K562 (cell line): ENCODE measurements around the gene RXRA. TPM values are rescaled to one million over a fixed set of nuclear protein-coding genes. Genes with fewer than 3 reads are reported as not detected.

Source experiments
- ATAC-seq: fragments of 200-7000 bp; cut with Tn5 transposase; 3 replicates; pipeline ENCODE4 v1.9.1; 2020; ENCODE audit warnings: moderate library complexity
- BruUV-seq: library from RNA; stranded (reverse); fragments of 400-500 nt; replicated peaks from 2 replicates; lab custom pipeline; 2021; lab: Mats Ljungman, UMichigan
- CTCF ChIA-PET: fragments of 300-600 bp; formaldehyde crosslinking; extraction: SDS; loops from one replicate; lab custom pipeline; 2021; ENCODE audit warnings: low intra/inter-chr PET ratio; lab: Yijun Ruan, JAX
- POLR2A ChIA-PET: fragments of 300-600, 350-650 bp; sonication (Branson Sonifier 250); formaldehyde crosslinking; extraction: SDS; loops from one replicate; lab custom pipeline; 2021; ENCODE audit warnings: antibody characterized with exemption, inconsistent platforms; lab: Yijun Ruan, JAX
- DNase-seq, 4 experiments: peaks; one replicate each; pipeline versions ENCODE4 v3.0.0 to v3.0.0-alpha.2; 2011 to 2018; ENCODE audit warnings: low spot score in 3 of 4, mixed read lengths in 3 of 4; ENCODE audit errors: extremely low read depth in 1 of 4
- FAIRE-seq: peaks from 2 replicates; lab custom pipeline; 2011; peaks lifted over from hg19 to GRCh38; lab: Jason Lieb, UNC
- H2AFZ ChIP-seq: 2 replicates; pipeline ENCODE4 v1.6.0; 2011; ENCODE audit warnings: low read depth, low read length, control low read depth, inconsistent platforms
- H3K27ac ChIP-seq: fragments of 200-600 bp; 3 replicates; pipeline ENCODE4 v1.8.0; 2011; ENCODE audit warnings: low read depth, mild to moderate bottlenecking, control low read depth, inconsistent platforms, low read length, moderate library complexity, mixed read lengths; ENCODE audit errors: extremely low read depth
- H3K27me3 ChIP-seq, 2 experiments: fragments of 300-600 bp in 1 of 2; 2 replicates in 1 of 2; 3 replicates in 1 of 2; pipeline versions ENCODE4 v1.6.0 to v1.8.0; 2011; ENCODE audit warnings: inconsistent platforms in 2 of 2, low read length in 2 of 2, mild to moderate bottlenecking in 1 of 2, mixed read lengths in 1 of 2, moderate library complexity in 1 of 2; ENCODE audit not compliant: control insufficient read depth in 2 of 2, insufficient read depth in 2 of 2
- H3K36me3 ChIP-seq: fragments of 300-600 bp; 3 replicates; pipeline ENCODE4 v1.8.0; 2011; ENCODE audit warnings: mild to moderate bottlenecking, low read length, inconsistent platforms; ENCODE audit not compliant: control insufficient read depth, insufficient read depth
- H3K4me1 ChIP-seq, 2 experiments: fragments of 200-600 bp in 1 of 2; replicated peaks in 1 of 2; 2 replicates in 1 of 2; 3 replicates in 1 of 2; pipeline versions ENCODE4 v1.5.1 to v1.8.0; 2011; ENCODE audit warnings: inconsistent platforms in 2 of 2, low read length in 2 of 2, mild to moderate bottlenecking in 1 of 2, mixed read lengths in 1 of 2, moderate library complexity in 1 of 2; ENCODE audit not compliant: control insufficient read depth in 2 of 2, insufficient read depth in 2 of 2
- H3K4me2 ChIP-seq: 2 replicates; pipeline ENCODE4 v1.6.1; 2011; ENCODE audit warnings: low read length, control low read depth, inconsistent platforms, mixed read lengths; ENCODE audit not compliant: insufficient read depth
- H3K4me3 ChIP-seq: fragments of 200-600 bp; sonication (generic), shearing (Covaris generic); 2 replicates; pipeline ENCODE4 v1.5.1; 2016; ENCODE audit warnings: control low read depth, inconsistent platforms
- H3K79me2 ChIP-seq: fragments of 200-600 bp; 3 replicates; pipeline ENCODE4 v1.8.0; 2011; ENCODE audit warnings: low read length, inconsistent platforms; ENCODE audit not compliant: control insufficient read depth, insufficient read depth
- H3K9ac ChIP-seq, 2 experiments: 2 replicates each; pipeline versions ENCODE4 v1.6.0 to v1.6.1; 2011; ENCODE audit warnings: low read depth in 2 of 2, low read length in 2 of 2, control low read depth in 1 of 2, inconsistent platforms in 1 of 2, mild to moderate bottlenecking in 1 of 2, mixed read lengths in 1 of 2; ENCODE audit not compliant: insufficient read depth in 1 of 2
- H3K9me1 ChIP-seq: one replicate; pipeline ENCODE4 v1.6.0; 2011; ENCODE audit warnings: inconsistent platforms, mild to moderate bottlenecking, low read length, moderate library complexity; ENCODE audit not compliant: control insufficient read depth, insufficient read depth
- H3K9me3 ChIP-seq: replicated peaks from 2 replicates; pipeline ENCODE4 v1.5.1; 2011; ENCODE audit warnings: low read depth, low read length, inconsistent platforms; ENCODE audit not compliant: control insufficient read depth, insufficient read depth
- H4K20me1 ChIP-seq: replicated peaks from 2 replicates; pipeline ENCODE4 v1.6.1; 2011; ENCODE audit warnings: low read length, inconsistent platforms, mixed read lengths; ENCODE audit not compliant: control insufficient read depth, insufficient read depth
- BCOR ChIP-seq: fragments of 450-650 bp; IDR thresholded peaks from 2 replicates; pipeline ENCODE4 v1.6.1; 2016
- BMI1 ChIP-seq: fragments of 150-350 bp; IDR thresholded peaks from 2 replicates; pipeline ENCODE4 v1.6.1; 2014; ENCODE audit warnings: low read length
- CBX1 ChIP-seq: sonication (generic); IDR thresholded peaks from 2 replicates; pipeline ENCODE4 v1.6.1; 2016; ENCODE audit warnings: antibody characterized with exemption, low read depth, mild to moderate bottlenecking
- CREM ChIP-seq: IDR thresholded peaks from 2 replicates; pipeline ENCODE4 v1.6.1; 2014; ENCODE audit warnings: antibody characterized with exemption, low read depth
- ETS2 ChIP-seq: IDR thresholded peaks from 2 replicates; pipeline ENCODE4 v1.6.1; 2016; ENCODE audit warnings: borderline replicate concordance, missing genetic modification characterization, mild to moderate bottlenecking, moderate library complexity, missing compliant biosample characterization; ENCODE audit not compliant: poor library complexity, severe bottlenecking
- FOXK1 ChIP-seq: sonication (generic); formaldehyde crosslinking; IDR thresholded peaks from 2 replicates; pipeline ENCODE4 v1.8.0; 2022; ENCODE audit warnings: missing genetic modification reagents, mild to moderate bottlenecking, borderline replicate concordance
- HES1 ChIP-seq: fragments of 450-650 bp; IDR thresholded peaks from 2 replicates; pipeline ENCODE4 v1.6.1; 2016; ENCODE audit warnings: low read depth, mild to moderate bottlenecking, moderate library complexity
- KDM4B ChIP-seq, 2 experiments: fragments of 450-650 bp in 1 of 2; sonication (generic) in 1 of 2; IDR thresholded peaks; 2 replicates each; pipeline ENCODE4 v1.6.1; 2016 to 2017; ENCODE audit warnings: borderline replicate concordance in 2 of 2, antibody characterized with exemption in 1 of 2, low read depth in 1 of 2, mild to moderate bottlenecking in 1 of 2
- PHF21A ChIP-seq: fragments of 450-650 bp; IDR thresholded peaks from 2 replicates; pipeline ENCODE4 v1.6.1; 2017; ENCODE audit warnings: low read depth, borderline replicate concordance
- RAD51 ChIP-seq: fragments of 450-650 bp; IDR thresholded peaks from 2 replicates; pipeline ENCODE4 v1.7.1; 2016; ENCODE audit warnings: low read depth, mild to moderate bottlenecking, borderline replicate concordance
- USF1 ChIP-seq: sonication (generic); formaldehyde crosslinking; IDR thresholded peaks from 2 replicates; pipeline ENCODE4 v1.9.0; 2022; ENCODE audit warnings: mild to moderate bottlenecking, missing genetic modification reagents
- WGBS: fragments of 100-300 bp; shearing (Covaris generic); methylation state at CpG from one replicate; pipeline ENCODE4 v1.1.6; 2016; ENCODE audit warnings: low coverage, mixed read lengths; ENCODE audit not compliant: insufficient coverage; ENCODE audit errors: missing lambda C conversion rate; 5-methylcytosine and 5-hydroxymethylcytosine counted together
- in situ Hi-C: fragments of 300-500 bp; cut with MboI; formaldehyde crosslinking; loops from 4 replicates; pipeline ENCODE4 v1.15.0; 2018; ENCODE audit warnings: inconsistent platforms, mixed read lengths
- intact Hi-C: fragments of 100-400 bp; cut with micrococcal nuclease; formaldehyde crosslinking; loops from 2 replicates; pipeline ENCODE4 v1.14.2; 2022
- polyA plus RNA-seq, 8 experiments: library from polyadenylated mRNA; depleted of rRNA in 4 of 8; stranded (reverse) in 5 of 8; unstranded in 3 of 8; fragments of >200 nt; fragmentation: Nextera tagmentation in 2 of 8; fragmentation: Illumina TruSeq in 1 of 8; extraction: Ambion mirVana in 2 of 8; extraction: Trizol in 1 of 8; gene quantifications; 2 replicates each; pipeline versions ENCODE4 v1.2.1 to v1.2.3, GENCODE V29; 2011 to 2014; ENCODE audit warnings: inconsistent platforms in 1 of 8, missing spikeins in 1 of 8
- total RNA-seq, 7 experiments: library from RNA; depleted of rRNA in 6 of 7; stranded (reverse); fragments of >200 nt in 6 of 7; fragmentation: Illumina TruSeq in 2 of 7; extraction: Trizol in 2 of 7; gene quantifications; 2 replicates each; pipeline versions ENCODE4 v1.2.1 to v1.2.3, GENCODE V29; 2011 to 2021; ENCODE audit warnings: low replicate concordance in 1 of 7
- TF ChIP-seq, protein P1 (sequence below): fragments of 450-650 bp; IDR thresholded peaks from 2 replicates; pipeline ENCODE4 v1.6.1; 2018; ENCODE audit not compliant: partially characterized antibody
- TF ChIP-seq, protein P2 (sequence below), 2 experiments: fragments of 150-350 bp in 1 of 2; IDR thresholded peaks; 2 replicates each; pipeline ENCODE4 v1.6.1; 2012 to 2016; ENCODE audit warnings: low read depth in 2 of 2, low read length in 2 of 2, mild to moderate bottlenecking in 1 of 2, moderate library complexity in 1 of 2

The RXRA gene
- total and polyA plus RNA-seq, 9 of the 15 experiments (the other 6 are each of a cell fraction or from before 2014, with no cell fraction given): 0.35 to 23.6 (median 4.6) TPM

DNA sequence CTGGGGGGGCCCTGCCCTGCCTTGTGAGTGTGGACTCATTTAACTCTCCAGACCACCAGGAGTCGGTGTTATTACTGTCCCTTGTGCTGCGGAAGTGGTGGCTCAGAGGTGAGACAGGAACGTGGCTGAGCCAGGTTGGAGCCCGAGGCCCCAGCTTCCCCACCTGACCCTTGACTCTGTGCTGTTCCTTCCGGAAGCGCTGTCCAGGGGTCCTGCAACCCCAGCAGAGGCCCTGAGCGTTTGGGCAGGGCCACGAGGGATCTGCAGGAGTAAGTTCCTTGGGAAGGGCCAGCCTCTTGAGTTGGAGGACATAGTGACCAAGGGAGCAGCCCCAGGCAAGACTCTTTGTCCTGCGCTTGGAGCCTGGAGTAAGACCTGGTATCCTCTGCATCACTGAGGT, 99.6 kb downstream of the RXRA start:
- DNase-seq (no peak), FAIRE-seq (no peak), ATAC-seq (no peak)
- peaks cover 5% of the 10 kb centered on the region for H3K9me1 ChIP-seq
- WGBS: 66% methylated on average over 8 of the region's 9 CpGs
- CTCF ChIA-PET: no interaction called here
- in situ Hi-C loops (no loop called here), intact Hi-C loops (no loop called here)
- H2AFZ ChIP-seq: no peak overlapping the region
- POLR2A ChIA-PET: interaction anchor here (0.6 kb wide), 1 partner anchor 133 kb away, joined by 3 read pairs; no protein-coding TSS in a partner anchor
- H4K20me1 ChIP-seq: peaks cover 4% of the 10 kb centered on the region; the same call in 1 of the 2 replicates
- no peak overlapping the region for H3K27ac ChIP-seq
- peaks cover 0 to 28% of the 10 kb centered on the region in 2 experiments; a peak in 2 of 5 replicates for H3K4me1 ChIP-seq
- H3K79me2 ChIP-seq: no peaks in the 10 kb centered on the region
- no peak overlapping the region for H3K9ac ChIP-seq
- no peak for TF ChIP-seq RAD51
- no peak for TF ChIP-seq CBX1
- TF ChIP-seq CREM: no peak
- TF ChIP-seq, protein P1, sequence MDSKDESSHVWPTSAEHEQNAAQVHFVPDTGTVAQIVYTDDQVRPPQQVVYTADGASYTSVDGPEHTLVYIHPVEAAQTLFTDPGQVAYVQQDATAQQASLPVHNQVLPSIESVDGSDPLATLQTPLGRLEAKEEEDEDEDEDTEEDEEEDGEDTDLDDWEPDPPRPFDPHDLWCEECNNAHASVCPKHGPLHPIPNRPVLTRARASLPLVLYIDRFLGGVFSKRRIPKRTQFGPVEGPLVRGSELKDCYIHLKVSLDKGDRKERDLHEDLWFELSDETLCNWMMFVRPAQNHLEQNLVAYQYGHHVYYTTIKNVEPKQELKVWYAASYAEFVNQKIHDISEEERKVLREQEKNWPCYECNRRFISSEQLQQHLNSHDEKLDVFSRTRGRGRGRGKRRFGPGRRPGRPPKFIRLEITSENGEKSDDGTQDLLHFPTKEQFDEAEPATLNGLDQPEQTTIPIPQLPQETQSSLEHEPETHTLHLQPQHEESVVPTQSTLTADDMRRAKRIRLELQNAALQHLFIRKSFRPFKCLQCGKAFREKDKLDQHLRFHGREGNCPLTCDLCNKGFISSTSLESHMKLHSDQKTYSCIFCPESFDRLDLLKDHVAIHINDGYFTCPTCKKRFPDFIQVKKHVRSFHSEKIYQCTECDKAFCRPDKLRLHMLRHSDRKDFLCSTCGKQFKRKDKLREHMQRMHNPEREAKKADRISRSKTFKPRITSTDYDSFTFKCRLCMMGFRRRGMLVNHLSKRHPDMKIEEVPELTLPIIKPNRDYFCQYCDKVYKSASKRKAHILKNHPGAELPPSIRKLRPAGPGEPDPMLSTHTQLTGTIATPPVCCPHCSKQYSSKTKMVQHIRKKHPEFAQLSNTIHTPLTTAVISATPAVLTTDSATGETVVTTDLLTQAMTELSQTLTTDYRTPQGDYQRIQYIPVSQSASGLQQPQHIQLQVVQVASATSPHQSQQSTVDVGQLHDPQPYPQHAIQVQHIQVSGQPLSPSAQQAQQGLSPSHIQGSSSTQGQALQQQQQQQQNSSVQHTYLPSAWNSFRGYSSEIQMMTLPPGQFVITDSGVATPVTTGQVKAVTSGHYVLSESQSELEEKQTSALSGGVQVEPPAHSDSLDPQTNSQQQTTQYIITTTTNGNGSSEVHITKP: no peak
- no peak for TF ChIP-seq KDM4B (IDR thresholded peaks at IDR 0.05; ENCODE audit: borderline replicate concordance in 2 of 2, low read depth in 1 of 2)
- no peak for TF ChIP-seq PHF21A
- TF ChIP-seq HES1: no peak
- TF ChIP-seq BCOR: no peak
- no peak for TF ChIP-seq FOXK1 (CRISPR knock-in tag)
- no peak for TF ChIP-seq USF1 (CRISPR knock-in tag)
- TF ChIP-seq ETS2 (tag): no peak
- no peak for TF ChIP-seq BMI1
- TF ChIP-seq, protein P2, sequence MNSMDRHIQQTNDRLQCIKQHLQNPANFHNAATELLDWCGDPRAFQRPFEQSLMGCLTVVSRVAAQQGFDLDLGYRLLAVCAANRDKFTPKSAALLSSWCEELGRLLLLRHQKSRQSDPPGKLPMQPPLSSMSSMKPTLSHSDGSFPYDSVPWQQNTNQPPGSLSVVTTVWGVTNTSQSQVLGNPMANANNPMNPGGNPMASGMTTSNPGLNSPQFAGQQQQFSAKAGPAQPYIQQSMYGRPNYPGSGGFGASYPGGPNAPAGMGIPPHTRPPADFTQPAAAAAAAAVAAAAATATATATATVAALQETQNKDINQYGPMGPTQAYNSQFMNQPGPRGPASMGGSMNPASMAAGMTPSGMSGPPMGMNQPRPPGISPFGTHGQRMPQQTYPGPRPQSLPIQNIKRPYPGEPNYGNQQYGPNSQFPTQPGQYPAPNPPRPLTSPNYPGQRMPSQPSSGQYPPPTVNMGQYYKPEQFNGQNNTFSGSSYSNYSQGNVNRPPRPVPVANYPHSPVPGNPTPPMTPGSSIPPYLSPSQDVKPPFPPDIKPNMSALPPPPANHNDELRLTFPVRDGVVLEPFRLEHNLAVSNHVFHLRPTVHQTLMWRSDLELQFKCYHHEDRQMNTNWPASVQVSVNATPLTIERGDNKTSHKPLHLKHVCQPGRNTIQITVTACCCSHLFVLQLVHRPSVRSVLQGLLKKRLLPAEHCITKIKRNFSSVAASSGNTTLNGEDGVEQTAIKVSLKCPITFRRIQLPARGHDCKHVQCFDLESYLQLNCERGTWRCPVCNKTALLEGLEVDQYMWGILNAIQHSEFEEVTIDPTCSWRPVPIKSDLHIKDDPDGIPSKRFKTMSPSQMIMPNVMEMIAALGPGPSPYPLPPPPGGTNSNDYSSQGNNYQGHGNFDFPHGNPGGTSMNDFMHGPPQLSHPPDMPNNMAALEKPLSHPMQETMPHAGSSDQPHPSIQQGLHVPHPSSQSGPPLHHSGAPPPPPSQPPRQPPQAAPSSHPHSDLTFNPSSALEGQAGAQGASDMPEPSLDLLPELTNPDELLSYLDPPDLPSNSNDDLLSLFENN (IDR thresholded peaks at IDR 0.05; ENCODE audit: low read depth in 2 of 2, low read length in 2 of 2): no peak
- H3K27me3 ChIP-seq: no peaks in the 10 kb centered on the region
- H3K4me3 ChIP-seq: no peak overlapping the region
- no peak overlapping the region for H3K4me2 ChIP-seq
- H3K9me3 ChIP-seq: no peaks in the 10 kb centered on the region
- no TSS peak for BruUV-seq
- no peaks in the 10 kb centered on the region for H3K36me3 ChIP-seq
